Progenitor cell of endocrine pancreas (in vitro differentiated cells): ENCODE measurements around the gene RBPJL. TPM values are rescaled to one million over a fixed set of nuclear protein-coding genes. Genes with fewer than 3 reads are reported as not detected.

Experiments used
- DNase-seq: peaks from one replicate; pipeline ENCODE4 v3.0.0; 2021; ENCODE audit warnings: low spot score; ENCODE audit not compliant: unreplicated experiment
- H3K27ac Mint-ChIP-seq: 2 replicates; pipeline ENCODE4 v1.8.0; 2021; ENCODE audit warnings: mild to moderate bottlenecking, moderate library complexity, mixed read lengths
- H3K27me3 Mint-ChIP-seq: 2 replicates; pipeline ENCODE4 v1.8.0; 2021; ENCODE audit warnings: mixed read lengths
- H3K36me3 Mint-ChIP-seq: 2 replicates; pipeline ENCODE4 v1.8.0; 2022; ENCODE audit warnings: mixed read lengths; ENCODE audit not compliant: insufficient read depth
- H3K4me1 Mint-ChIP-seq: 2 replicates; pipeline ENCODE4 v1.8.0; 2021; ENCODE audit warnings: low read depth, mixed read lengths
- H3K4me3 Mint-ChIP-seq: 2 replicates; pipeline ENCODE4 v1.8.0; 2021; ENCODE audit warnings: low read depth, mild to moderate bottlenecking, moderate library complexity, mixed read lengths
- H3K9me3 Mint-ChIP-seq: 2 replicates; pipeline ENCODE4 v1.8.0; 2021; ENCODE audit warnings: low read depth, mixed read lengths
- CTCF ChIP-seq: fragments of 200-600 bp; sonication (generic); IDR thresholded peaks from one replicate; pipeline ENCODE4 v1.5.0; 2021; ENCODE audit warnings: antibody characterized with exemption, mild to moderate bottlenecking; ENCODE audit not compliant: unreplicated experiment
- total RNA-seq: library from RNA; stranded (reverse); gene quantifications from 2 replicates; pipeline ENCODE4 v1.2.1, GENCODE V29; 2021

RBPJL gene
- total RNA-seq, 1 donor from 2014 or later, result 1.5 TPM

DNA sequence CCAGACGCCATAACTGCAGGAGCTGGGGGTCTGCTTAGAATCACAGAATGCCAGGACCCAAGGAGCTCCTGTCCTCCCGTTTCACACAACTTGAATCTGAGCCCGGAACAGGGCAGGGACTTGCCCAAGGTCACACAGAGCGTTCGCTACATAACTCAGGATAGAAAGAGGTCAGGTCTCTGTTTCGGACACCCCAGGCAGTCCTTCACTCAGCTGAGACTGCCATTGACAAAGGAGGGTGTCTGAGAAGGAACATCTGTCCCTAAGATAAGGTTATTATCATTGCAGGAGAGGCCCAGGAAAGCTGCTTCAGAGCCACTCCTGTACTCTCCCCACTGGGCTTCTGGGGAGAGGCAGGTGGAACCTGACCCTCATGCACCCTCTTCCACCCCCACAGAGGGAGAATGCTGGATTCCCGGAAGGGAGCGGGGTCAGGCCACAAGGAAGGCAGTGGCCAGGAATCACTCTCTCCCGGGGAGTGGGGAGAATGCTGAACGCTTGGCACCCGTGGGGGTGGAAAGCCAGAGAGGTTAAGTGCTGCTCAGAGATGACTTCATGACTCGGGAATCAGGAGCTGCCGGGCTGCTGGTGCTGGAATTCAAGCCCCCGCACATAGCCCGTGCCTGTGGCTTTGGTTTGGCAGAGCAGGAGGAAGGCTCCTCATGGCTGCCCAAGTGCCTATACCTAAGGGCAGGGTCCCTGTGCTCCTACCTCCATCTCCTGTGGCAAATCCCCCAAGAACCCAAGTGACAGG, 30.9 kb downstream of the RBPJL start:
- Mint-ChIP-seq H3K27ac (peak overlapping the region; percentile 89), H3K27me3 (no peaks in the 10 kb centered on the region), H3K9me3 (no peaks in the 10 kb centered on the region), H3K36me3 (peaks cover 13% of the 10 kb centered on the region), H3K4me1 (peaks cover 62% of the 10 kb centered on the region), H3K4me3 (peak overlapping the region; percentile 27)
- DNase-seq, result no peak
- no peak for TF ChIP-seq CTCF

- Mint-ChIP-seq H3K27ac (peak overlapping the region; percentile 99), H3K4me1 (peaks cover 70% of the 10 kb centered on the region), H3K36me3 (peaks cover 13% of the 10 kb centered on the region), H3K27me3 (no peaks in the 10 kb centered on the region), H3K9me3 (no peaks in the 10 kb centered on the region), H3K4me3 (peak overlapping the region; percentile 11)
- no peak for TF ChIP-seq CTCF
- DNase-seq, result no peak
These were observed 31.7 kb downstream of the RBPJL start for GRCh38 chr20:45338121-45339030.

DNA sequence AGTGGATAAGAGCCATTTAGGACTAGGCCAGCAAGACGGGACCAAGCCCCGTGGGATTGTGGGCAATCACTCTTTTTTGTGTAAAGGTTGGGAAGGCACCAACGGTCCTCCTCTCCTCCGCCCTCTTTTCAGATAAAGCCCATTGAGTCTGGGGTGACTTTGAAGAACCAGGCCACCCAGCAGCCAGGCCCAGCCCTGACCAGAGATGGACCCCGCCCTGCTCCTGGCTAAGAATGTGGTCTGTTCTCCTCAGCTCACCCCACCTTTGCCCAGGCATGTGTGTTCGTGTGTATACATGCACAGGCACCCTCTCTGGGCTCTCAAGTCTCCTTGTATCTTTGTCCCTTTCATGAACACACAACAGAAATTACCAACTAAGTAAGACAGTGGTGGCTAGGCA, 32.4 kb downstream of the RBPJL start:
- no peaks in the 10 kb centered on the region for H3K27me3 Mint-ChIP-seq
- H3K4me3 Mint-ChIP-seq, result peak overlapping the region; percentile 37
- no peaks in the 10 kb centered on the region for H3K9me3 Mint-ChIP-seq
- peaks cover 12% of the 10 kb centered on the region for H3K36me3 Mint-ChIP-seq
- no peak for TF ChIP-seq CTCF
- DNase-seq, result no peak
- peak overlapping the region; percentile 99 for H3K27ac Mint-ChIP-seq
- H3K4me1 Mint-ChIP-seq, result peaks cover 75% of the 10 kb centered on the region

GRCh38 chr20:45339799-45340198, 33.2 kb downstream of the RBPJL start:
- peaks cover 11% of the 10 kb centered on the region for H3K36me3 Mint-ChIP-seq
- peaks cover 82% of the 10 kb centered on the region for H3K4me1 Mint-ChIP-seq
- no peaks in the 10 kb centered on the region for H3K9me3 Mint-ChIP-seq
- peak overlapping the region; percentile 37 for H3K4me3 Mint-ChIP-seq
- no peaks in the 10 kb centered on the region for H3K27me3 Mint-ChIP-seq
- peak overlapping the region; percentile 99 for H3K27ac Mint-ChIP-seq
- no peak for DNase-seq
- TF ChIP-seq CTCF, result no peak

GRCh38 chr20:45340236-45340847, 33.7 kb downstream of the RBPJL start:
- H3K36me3 Mint-ChIP-seq, result peaks cover 11% of the 10 kb centered on the region
- H3K27me3 Mint-ChIP-seq, result no peaks in the 10 kb centered on the region
- H3K4me1 Mint-ChIP-seq, result peaks cover 88% of the 10 kb centered on the region
- no peak for TF ChIP-seq CTCF
- peak overlapping the region; percentile 95 for H3K4me3 Mint-ChIP-seq
- H3K27ac Mint-ChIP-seq, result peak overlapping the region; percentile 99
- no peak for DNase-seq
- H3K9me3 Mint-ChIP-seq, result no peaks in the 10 kb centered on the region
